Measurements from ENCODE around the gene LENG8. TPM values are rescaled to one million over a fixed set of nuclear protein-coding genes. Genes with fewer than 3 reads are reported as not detected.
A peak's percentile ranks its signal among the peaks of the same experiment; 100 is the strongest.

LENG8 gene
- total RNA-seq (2014; rRNA removed; shearing (Covaris generic)) = 5.1 and 9.0 TPM in 2 replicates

DNA sequence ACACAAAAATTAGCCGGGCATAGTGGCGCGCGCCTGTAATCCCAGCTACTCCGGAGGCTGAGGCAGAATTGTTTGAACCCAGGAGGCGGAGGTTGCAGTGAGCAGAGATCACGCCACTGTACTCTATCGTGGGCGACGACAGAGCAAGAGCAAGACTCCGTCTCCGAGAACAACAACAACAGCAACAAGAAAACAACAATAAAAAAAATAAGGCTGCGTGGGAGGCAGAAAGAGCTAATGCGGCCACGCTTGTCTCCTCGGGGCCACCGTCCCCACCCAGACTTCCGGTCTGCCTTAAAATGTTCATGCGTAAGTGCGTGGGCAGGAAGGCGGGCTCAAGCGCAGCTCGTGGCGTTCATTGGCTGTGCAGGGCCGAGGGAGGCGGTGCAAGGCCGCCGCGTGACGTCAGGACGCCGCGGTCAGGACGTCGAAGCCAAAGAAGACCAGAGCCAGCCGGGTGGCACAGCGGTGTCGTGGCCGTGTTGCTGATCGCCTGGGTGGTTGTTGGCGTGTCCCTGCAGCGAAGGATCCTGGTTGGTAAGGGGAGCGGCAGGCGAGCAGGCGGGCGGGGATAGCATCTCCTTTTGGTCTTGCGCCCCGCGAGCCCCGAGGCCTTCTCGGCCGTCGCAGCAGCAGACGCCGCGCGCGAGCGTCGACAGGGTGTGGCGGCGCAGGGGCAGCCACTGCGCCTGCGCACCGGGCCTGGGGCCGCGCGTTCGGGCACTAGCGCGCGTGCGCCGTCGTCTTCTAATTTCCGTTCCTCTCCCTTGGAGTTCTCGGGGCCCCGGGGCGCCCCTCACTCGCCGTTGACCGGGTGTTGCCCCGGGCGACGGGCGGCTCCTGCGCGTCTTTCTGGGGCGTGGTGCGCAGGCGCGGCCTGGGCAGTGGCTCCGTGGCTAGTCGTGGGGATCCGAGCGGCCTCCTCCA is at the start of gene LENG8:
Gene LENG8 (plus strand): TSS at position 426 of the 927 bp plus-strand sequence. CDS start 2,146 bp downstream, outside the sequence.
- DNase-seq (ENCODE audit: low read depth) = peak; percentile 100

DNA sequence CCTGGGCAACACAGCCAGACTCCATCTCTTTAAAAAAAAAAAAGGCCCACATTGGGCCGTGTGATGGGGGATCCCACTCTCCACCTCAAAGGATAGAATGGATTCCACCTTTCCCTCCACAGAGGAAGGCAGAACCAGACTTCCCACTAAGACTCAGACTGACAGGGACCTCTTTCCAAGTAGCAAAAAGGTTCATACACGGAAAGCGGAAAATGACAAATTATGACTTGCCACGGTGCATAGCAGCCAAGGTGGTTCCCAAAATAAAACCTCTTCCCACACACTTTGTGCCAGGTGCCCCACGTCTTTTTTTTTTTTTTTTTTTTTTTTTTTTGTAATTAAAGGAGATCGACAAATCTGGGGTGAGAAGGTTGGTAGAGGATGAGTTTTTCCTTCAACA is 48.1 kb upstream of the LENG8 start:
- DNase-seq (ENCODE audit: low read depth) = no peak

DNA sequence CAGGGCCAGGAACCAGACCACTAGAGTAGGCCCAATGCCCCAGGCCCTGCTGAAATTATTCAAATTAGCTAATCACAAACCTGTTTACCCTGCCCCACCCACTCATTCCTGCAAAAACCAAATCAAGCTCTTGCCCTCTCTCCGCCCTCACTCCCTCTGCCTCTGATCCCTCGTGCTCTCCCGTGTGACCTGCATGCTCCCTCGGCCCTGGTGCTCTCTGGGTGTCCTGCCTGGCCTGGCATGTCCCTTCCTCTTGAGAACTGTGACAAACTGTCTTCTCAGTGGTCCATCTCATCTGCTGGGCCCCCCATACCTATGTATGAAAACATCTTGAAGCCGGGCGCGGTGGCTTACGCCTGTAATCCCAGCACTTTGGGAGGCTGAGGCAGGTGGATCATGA is 45.9 kb upstream of the LENG8 start:
- no peak for DNase-seq (ENCODE audit: low read depth)

DNA sequence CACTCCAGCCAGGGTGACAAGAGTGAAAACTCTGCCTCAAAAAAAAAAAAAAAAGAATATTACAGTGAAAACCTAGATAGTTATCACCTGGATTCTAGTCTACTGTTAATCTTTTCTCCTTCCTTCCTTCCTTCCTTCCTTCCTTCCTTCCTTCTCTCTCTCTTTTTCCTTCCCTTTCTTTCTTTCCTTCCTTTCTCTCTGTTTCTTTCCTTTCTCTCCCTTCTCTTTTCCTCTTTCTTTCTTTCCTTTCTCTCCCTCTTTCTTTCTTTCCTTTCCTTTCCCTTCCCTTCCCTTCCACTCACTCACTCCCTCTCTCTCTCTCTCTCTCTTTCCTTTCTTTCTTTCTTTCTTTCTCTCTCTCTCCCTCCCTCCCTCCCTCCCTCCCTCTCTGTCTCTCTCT is 43.4 kb upstream of the LENG8 start:
- DNase-seq (ENCODE audit: low read depth) = no peak

DNA sequence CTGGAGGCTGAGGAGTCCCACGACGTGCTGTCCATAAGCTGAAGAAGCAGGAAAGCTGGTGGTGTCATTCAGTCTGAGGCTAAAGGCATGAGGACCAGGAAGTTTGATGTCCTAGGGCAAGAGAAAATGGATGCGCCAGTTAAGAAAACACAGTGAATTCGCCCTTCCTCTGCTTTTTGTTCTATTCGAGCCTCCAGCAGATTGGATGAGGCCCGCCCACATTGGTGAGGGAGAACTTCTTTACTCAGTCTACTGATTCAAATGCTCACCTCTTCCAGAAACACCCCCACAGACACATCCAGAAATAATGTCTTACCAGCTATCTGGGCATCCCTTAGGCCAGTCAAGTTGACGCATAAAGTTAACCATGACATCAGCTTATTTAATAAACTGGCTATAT is 41.2 kb upstream of the LENG8 start:
- DNase-seq (ENCODE audit: low read depth) = no peak

DNA sequence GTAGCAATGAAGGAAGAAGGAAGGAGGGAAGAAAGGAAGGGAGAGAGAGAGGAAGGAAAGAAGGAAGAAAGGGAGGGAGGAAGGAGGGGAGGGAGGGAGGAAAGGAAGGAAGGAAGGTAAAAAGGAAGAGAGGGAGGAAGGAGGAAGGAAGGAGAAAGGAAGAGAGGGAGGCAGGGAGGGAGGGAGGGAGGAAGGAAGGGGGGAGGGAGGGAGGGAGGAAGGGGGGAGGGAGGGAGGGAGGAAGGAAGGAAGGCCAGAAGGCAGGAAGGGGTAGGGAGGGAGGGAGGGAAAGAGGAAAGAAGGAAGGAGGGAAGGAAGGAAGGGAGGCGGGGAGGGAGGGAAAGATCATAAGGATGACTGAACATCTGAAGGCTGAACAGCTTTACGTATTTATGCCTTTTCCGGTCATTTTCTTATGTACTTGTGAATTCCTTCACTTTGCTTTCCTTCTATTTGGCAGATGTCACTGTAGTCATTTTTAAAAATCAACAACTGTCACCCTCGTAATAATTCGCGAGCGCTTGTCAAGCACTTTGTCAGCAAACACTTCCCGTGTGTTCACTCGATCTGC is 40.5 kb upstream of the LENG8 start:
- no peak for DNase-seq (ENCODE audit: low read depth)

DNA sequence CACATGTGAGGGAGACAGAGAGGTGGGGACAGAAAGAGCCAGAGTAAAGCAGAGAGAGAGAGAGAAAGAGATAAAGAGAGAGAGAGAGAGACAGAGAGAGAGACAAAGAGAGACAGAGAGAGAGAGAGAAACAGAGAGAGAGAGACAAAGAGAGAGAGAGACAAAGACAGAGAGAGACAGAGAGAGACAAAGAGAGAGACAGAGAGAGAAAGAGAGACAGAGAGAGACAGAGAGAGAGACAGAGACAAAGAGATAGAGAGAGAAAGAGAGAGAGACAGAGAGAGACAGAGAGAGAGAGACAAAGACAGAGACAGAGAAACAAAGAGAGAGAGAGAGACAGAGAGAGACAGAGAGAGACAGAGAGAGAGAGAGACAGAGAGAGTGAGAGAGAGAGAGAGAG is 38.0 kb upstream of the LENG8 start:
- no peak for DNase-seq (ENCODE audit: low read depth)

DNA sequence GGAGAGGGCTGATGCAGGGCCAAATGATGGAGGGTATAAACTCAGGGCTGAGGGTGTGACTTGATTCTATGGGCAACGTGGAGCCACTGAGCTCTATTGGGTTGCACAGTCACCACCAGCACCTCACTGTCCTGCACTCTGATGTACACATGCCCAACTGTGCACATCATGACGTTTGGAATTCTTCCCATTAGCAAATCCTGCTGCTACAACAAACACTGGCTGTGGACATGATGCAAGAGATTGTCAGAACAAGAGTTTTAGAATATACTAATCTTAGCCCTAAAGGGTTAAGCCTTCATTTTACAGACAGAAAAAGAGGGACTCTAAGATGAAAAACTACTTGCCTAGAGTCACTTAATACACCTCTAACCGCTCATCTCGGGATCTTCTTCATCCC is 36.1 kb upstream of the LENG8 start:
- DNase-seq (ENCODE audit: low read depth) = no peak

DNA sequence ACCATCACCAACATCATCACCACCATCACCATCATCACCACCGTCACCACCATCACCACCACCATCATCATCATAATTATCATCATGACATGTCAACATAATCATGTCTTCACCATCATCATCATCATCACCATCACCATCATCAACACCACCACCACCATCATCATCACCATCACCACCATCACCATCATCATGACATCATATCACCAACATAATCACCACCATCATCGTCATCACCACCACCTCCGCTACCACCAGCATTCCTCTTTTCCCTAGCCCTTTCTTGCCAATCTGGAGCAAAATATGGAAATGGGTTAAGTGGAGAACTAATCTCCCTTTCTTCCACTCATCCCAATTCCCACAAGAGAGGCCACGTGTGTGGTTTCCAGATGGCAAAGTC is 34.8 kb upstream of the LENG8 start:
- DNase-seq (ENCODE audit: low read depth) = no peak

DNA sequence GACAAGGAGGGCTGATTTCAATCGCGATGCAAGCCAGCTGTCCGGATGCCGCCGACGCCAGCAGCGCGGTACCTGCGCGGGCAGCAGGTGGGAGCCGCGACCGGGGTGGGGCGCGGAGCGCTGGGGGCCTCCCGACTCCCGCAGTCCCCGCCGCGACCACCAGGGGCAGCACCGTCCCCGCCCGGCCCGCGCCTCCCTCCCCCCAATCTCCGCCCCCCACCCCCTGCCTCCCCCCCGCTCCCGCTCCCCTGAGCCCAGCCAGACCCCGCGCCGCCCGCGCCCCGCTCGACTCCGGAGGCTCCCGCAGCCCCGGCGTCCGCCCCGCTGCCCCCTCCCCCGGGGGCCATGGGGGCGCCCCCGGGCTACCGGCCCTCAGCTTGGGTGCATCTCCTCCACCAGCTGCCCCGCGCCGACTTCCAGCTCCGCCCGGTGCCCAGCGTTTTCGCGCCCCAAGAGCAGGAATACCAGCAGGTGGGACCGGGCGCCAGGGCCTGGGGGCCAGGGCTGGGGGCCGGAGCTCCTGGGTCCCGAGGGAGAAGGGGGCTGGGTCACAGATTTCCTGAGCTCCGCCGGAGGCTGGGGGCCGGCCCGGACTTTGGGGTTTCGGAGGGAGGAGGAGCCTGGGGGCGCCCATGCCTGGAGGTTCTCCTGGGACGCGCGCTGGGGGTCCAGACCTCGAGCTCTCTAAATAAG is 33.6 kb upstream of the LENG8 start, which contains the start of gene TTYH1:
Gene TTYH1 (plus strand): TSS at position 257 of the 693 bp plus-strand sequence. CDS start 89 bp downstream, at position 346.
- no peak for DNase-seq (ENCODE audit: low read depth)

DNA sequence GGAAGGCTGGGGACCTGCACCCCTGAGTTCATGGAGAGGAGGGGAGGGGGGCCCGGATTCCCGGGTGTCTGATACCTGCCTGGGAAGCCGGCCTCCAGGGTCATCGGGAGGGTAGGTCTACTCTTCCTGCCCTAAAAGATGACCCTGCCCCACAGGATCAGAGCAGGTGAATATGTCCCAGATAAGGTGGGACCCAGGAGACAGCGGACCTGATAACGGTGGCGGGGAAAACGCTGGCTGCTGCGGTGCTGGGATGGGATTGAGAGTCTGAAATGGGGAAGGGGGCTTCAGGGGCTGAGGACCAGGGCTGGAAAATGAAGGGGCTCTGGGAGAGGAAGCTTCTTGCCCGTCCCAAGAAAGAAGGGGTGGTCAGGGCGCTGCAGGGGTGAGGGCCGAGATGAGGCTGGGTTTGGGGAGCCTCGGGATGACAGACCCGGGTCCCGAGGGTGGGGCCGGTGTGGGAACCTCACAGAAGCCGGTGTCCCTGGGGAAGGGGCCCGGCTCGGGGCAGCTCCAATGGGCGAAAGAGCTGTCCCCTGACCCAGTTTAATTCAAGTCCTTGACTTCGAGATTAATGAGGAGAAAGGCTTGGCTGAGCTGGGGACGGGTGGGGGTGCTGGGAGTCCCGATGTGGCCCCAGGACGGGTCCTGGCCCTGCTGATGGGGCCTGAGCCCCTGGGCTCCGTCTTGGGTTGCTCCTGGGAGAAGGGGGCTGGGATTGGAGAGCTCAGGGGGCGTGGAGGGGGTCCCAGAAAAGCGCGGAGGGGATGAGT is 32.9 kb upstream of the LENG8 start:
- DNase-seq (ENCODE audit: low read depth) = no peak

DNA sequence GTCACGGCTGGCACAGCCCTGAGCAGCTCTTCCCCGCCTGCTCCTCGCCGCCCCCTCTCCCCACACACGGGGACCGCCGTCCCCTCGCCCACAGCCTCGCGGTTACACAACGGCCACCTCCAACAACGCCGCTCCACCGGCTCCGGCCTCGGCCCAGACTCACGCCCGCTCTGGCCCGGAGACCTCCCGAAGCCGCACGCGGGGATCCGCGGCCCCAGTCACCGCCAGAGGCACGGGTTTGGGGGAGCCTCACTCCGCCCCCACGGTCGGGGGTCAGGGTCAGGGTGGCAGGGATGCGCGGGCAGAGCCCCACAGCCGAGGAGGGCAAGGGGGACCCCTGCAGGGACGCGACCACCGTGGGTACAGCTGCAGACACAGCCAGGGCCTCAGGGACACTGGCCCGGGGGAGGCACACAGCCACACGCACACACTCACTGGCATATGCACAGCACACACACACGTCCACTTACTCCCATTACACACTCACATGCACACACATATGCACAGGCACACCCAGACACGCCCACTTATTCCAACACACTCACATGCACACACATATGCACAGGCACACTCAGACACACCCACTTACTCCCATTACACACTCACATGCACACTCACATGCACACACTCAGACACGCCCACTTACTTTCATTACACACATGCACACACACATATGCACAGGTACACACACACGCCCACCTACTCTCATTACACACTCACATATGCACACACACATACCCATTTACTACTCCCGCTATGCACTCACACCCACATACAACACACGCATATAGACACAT is 32.1 kb upstream of the LENG8 start:
- DNase-seq (ENCODE audit: low read depth) = no peak

DNA sequence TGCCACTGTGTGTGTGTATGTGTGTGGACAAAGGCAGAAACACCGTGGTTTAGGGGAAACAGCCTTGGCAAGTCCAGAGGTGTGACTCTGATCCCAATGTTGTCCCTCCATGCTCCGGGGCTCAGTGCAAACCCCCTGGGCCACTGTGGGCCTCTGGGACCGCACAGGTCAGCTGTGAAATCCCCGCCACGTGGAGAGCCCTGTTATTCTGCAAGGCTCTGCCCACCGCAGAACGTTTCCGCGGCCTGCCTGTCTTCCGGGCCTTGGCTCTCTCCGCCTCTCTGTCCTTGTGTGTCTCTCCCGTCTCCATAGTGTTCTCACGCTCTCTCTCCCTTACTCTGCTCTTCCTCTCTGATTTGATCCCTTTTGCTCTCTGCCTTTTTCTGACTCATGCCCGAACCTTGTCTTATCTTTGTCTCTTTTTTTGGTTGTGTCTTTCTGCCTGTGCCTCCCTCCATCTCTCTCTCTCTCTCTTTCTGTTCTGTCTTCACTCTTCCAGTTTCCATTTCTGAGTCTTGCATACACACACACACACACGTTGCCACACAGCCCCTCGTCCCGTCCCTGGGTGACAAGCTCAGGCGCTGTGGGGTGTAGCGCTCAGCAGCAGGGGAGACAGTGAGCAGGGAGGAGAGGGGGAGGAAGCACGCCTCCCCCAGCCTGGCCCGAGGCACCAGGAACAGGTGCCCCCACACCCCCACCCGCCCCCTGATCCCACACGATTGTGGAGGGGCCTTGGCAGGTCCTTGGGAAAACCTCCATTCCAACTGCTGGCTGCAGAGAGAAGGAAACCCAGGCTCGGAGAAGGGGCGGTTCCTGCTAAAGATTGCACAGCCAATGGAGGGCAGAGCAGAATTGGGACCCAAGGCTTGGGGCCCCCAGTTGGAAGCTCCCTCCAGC is 30.7 kb upstream of the LENG8 start:
- DNase-seq (ENCODE audit: low read depth) = peak; percentile 78

DNA sequence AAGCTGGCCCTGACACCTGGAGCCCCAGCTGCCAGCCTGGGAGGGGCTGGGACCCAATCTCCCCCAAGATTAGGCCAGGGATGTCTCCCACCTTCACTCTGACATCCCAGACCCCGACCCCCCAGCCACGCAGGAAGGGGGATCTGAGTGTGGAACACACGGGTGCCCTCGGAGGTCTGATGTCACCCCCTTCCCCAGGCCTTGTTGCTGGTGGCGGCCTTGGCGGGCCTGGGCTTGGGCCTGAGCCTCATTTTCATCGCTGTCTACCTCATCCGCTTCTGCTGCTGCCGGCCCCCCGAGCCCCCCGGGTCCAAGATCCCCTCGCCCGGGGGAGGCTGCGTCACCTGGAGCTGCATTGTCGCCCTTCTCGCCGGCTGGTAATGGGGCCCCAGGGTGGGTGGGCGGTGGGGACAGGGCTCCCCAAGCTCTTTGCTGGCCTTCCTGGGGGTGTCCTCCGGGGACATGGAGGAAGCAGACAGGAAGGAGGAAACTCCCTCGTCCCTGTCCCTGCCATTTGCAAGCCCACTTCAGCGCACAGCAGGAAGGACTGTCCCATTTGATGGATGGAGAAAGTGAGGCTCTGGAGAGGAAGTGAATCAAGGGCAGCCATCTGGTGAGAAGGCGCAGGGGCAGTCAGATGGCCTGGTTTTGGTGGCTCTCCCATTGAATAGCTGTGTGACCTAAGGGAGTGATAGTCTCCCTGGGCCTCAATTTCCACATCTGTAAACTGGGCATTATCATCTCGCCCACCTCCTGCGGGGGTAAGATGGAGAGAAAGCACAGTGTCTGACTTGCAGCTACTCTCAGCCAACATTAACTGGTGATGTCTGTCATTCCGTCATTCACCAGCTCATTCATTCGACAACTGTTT is 29.8 kb upstream of the LENG8 start:
- no peak for DNase-seq (ENCODE audit: low read depth)

DNA sequence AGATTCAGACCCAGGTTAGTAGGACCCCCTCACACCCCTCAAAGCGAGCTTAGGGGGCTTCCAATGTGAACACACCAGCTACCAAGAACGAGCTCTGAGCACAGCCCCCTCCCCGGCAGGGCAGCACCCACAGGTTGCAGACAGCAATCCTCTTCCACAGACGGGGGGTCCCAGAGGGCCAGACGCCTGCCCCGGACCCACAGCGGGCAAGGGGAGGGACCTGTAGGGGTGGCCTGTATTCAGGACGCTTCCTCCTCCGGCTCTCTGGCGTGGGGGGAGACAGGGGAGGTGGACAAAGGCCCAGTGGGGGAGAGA is 29.0 kb upstream of the LENG8 start:
- no peak for DNase-seq (ENCODE audit: low read depth)

DNA sequence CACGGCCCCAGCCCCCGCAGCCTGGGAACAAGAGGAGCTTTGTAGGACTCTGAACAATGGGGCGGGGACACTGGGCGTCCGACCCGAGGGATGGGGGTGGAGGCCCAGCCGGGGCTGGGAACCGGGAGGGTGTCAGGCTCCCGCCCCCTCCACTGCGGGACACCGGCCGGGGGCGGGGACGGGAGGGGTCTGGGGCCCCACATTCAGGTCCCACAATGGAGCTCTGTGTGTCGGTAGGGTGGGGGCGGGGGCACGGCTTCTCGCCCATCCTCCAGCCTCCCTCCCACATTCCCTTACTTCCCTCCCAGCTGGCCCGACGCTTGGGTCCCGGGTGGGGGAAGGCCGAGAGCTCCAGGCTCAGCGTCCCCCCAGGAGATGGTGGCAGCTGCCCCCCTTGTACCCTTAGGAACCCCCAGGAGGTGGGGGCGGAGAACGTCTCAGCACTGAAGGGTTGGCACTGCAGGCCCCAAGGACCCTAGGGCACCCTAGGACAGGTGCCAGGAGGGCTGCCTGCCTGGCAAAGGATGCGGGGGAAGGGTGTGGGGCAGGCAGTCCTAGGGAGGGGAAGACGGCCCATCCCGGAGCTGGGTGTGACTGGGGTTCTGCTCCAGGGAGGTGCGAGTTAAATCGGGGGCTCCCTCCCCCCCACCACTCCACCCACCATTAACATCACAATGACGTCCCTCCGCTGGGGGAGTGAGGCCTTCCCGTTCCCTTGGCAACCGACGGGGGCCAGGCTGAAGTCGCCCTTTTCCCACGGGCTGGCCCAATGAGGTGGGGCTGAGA is 28.4 kb upstream of the LENG8 start:
- DNase-seq (ENCODE audit: low read depth) = no peak

DNA sequence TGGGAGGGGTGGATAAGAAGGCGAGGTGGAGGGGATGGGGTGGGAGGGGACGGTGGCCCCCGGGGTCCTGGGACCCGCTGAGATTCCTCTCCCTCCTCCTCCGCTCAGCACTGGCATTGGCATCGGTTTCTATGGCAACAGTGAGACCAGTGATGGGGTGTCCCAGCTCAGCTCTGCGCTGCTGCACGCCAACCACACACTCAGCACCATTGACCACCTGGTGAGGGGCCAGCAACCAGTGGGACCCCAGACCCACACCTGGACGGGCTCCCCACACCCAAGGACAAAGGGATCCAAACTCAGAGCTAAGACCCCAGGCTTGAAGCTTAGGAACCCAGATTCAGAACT is 27.9 kb upstream of the LENG8 start:
- no peak for DNase-seq (ENCODE audit: low read depth)

DNA sequence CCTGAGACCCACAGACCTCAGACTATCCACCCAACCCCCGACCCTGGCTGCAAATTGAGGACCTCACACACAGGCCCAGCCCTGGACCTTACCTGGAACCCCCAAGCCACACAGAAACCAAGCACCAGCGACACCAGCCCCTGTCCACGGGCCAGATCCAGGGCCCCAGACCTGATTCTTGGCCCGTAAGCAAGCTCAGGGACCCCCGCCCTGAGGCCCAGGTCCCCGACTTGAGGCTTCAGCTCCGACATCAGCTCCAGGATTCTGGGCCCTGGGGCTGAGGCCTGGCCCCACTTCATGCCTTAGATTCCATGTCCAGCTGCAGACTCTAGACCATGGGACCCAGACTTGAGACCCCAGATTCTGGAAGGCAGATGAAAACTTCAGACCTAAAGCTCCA is 27.5 kb upstream of the LENG8 start:
- no peak for DNase-seq (ENCODE audit: low read depth)
